Activated CD8-positive, alpha-beta memory T cell treated with anti-CD3 and anti-CD28 coated beads for 4 hours (primary cell): Measurements from ENCODE around the gene SEC11A.
"Not testable (repeated sequence)": the region's sequence is repeated elsewhere in the genome, so short reads cannot be mapped to it uniquely, and the experiment has no call there.

Experiments
- DNase-seq, 2 donors: peaks; one replicate each; pipeline ENCODE4 v3.0.0-alpha.2; 2020; ENCODE audit warnings: low read depth in 2 of 2

Gene SEC11A

GRCh38 chr15:84716036-84716732 lies at the start of gene SEC11A:
SEC11A (minus strand) TSS chr15:84716139; CDS start chr15:84716075, 64 bp downstream.
- DNase-seq: peak; percentile 75 to 80

DNA sequence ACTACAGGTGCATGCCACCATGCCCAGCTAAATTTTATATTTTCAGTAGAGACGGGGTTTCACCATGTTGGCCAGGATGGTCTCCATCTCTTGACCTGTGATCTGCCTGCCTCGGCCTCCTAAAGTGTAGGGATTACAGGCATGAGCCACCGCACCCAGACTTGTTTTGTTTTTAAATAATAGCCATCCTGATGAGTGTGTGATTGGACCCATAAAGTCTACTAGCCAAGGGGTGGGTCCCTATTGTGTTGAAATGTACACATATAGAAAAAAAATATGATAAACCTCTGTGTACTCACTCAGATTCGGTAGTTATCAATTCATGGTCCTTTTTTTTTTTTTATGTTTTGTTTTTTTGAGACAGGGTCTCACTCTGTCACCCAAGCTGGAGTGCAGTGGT lies 49.7 kb upstream of the SEC11A start:
- DNase-seq: no peak

DNA sequence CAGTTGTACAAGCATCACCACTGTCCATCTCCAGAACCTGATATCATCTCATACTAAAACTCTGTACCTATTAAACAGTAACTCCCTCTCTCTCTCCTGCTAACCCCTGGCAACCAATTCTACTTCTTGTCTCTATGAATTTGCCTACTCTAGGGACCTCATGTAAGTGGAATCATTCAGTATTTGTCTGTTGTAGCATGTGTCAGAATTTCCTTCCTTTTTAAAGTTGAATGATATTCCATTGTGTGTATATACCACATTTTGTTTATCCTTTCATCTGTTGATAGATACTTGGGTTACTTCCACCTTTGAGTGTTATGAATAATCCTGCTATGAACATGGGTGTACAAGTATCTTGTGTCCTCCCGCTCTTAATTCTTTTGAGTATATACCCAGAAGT lies 49.0 kb upstream of the SEC11A start:
- no peak for DNase-seq

GRCh38 chr15:84764585-84764984 lies 48.6 kb upstream of the SEC11A start:
- no peak for DNase-seq

- no peak for DNase-seq
These were observed 47.1 kb upstream of the SEC11A start for GRCh38 chr15:84762840-84763572.

DNA sequence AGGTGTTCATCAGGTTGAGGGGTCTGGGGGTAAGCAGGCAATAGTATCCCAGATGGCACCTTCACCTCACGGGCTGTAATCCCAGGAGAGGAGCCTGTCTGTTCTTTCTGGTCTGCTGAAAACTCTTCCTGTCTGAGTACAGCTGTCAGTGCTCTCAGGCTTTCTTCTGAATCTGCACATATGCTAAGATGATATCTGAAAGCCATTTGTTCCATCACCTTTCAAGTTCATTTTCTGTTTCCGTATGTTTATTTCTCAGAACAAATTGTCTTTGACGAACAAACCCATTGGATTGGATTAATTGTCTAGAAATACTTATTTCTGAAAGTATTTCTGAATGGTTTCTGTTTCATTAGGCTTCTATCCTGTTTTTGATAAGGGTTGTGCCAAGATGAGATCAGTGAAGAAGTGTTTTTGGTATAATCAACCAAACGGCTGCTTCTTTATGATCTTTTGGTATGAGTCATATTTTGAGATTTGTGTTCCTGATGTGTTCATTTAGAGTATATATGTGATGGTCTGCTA lies 45.7 kb upstream of the SEC11A start:
- DNase-seq: no peak

GRCh38 chr15:84760219-84760618 lies 44.3 kb upstream of the SEC11A start:
- DNase-seq: no peak

GRCh38 chr15:84759018-84759417 lies 43.1 kb upstream of the SEC11A start:
- no peak for DNase-seq

GRCh38 chr15:84755736-84756527 lies 40.0 kb upstream of the SEC11A start:
- DNase-seq: no peak

GRCh38 chr15:84754889-84755288 lies 39.0 kb upstream of the SEC11A start:
- not testable (repeated sequence) for DNase-seq

- DNase-seq: no peak
These were observed 36.8 kb upstream of the SEC11A start for GRCh38 chr15:84752700-84753099.

- DNase-seq: no peak
These were observed 36.3 kb upstream of the SEC11A start for GRCh38 chr15:84752195-84752594.

DNA sequence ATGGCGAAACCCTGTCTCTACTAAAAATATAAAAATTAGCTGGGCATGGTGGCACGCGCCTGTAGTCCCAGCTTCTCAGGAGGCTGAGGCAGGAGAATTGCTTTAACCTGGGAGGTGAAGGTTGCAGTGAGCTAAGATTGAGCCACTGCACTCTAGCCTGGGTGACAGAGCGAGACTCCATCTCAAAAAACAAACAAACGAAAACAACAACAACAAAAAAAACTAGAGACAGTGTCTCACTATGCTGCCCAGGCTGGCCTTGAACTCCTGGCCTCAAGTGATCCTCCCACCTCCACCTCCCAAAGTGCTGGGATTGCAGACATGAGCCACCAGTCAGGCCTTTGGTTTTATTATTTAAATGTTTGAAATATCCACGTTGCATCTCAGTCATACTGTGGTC lies 35.8 kb upstream of the SEC11A start:
- not testable (repeated sequence) for DNase-seq

GRCh38 chr15:84750583-84751092 lies 34.7 kb upstream of the SEC11A start:
- no peak for DNase-seq

- DNase-seq: peak in 1 of 2 donors; percentile 19
These were observed 33.4 kb upstream of the SEC11A start for GRCh38 chr15:84749111-84749991.

- peak; percentile 55 to 64 for DNase-seq
These were observed 32.6 kb upstream of the SEC11A start, which contains the start of gene ZNF592 for GRCh38 chr15:84748274-84749110. ZNF592 (plus strand) TSS chr15:84748592; CDS start chr15:84782676, 34,084 bp downstream.

GRCh38 chr15:84747416-84748273 lies 31.7 kb upstream of the SEC11A start:
- peak; percentile 29 to 33 for DNase-seq

DNA sequence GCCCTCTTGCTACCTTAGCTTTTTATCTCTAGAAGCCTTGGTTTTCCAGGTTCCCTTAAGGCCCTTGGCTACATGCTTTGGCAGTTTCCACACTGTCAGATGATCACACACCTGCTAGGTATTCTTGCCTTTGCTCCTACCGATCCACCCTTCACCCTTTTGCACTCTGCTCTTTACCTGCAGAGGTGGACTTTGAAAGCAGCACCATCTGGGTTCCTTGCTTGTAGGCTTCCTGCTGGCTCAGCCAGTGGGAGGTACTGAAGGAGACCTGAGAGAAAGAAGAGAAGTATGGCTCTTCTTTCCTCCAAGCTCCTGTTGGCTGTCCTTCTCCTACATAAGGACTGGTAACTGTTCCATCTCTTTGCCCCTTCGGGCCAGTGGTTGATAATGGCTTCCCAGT lies 25.2 kb upstream of the SEC11A start:
- DNase-seq: no peak

- no peak for DNase-seq
These were observed 24.8 kb upstream of the SEC11A start for GRCh38 chr15:84740691-84741090.
